HG02943 (cell line): ENCODE data around the gene PDXK.
A peak's percentile ranks its signal among the peaks of the same experiment; 100 is the strongest.

ENCODE experiments used
- ATAC-seq: cut with Tn5 transposase; IDR thresholded peaks from one replicate; pipeline ENCODE4 v1.9.1; 2021; ENCODE audit warnings: mild to moderate bottlenecking, low read depth, moderate library complexity; ENCODE audit not compliant: unreplicated experiment

The PDXK gene

GRCh38 chr21:43721206-43721605 is 2.3 kb downstream of the PDXK start:
- ATAC-seq = no peak

GRCh38 chr21:43721939-43722338 is 3.0 kb downstream of the PDXK start:
- no peak for ATAC-seq

GRCh38 chr21:43723648-43724047 is 4.7 kb downstream of the PDXK start:
- no peak for ATAC-seq

- ATAC-seq = no peak
Observed at GRCh38 chr21:43726686-43727518, 8.0 kb downstream of the PDXK start.

GRCh38 chr21:43727519-43728153 is 8.7 kb downstream of the PDXK start:
- ATAC-seq = no peak

GRCh38 chr21:43728154-43728466 is 9.2 kb downstream of the PDXK start:
- ATAC-seq = peak; percentile 9

- peak; percentile 56 for ATAC-seq
Observed at GRCh38 chr21:43728467-43729390, 9.8 kb downstream of the PDXK start.

- ATAC-seq = no peak
Observed at GRCh38 chr21:43731476-43731875, 12.5 kb downstream of the PDXK start.

GRCh38 chr21:43731891-43732711 is 13.2 kb downstream of the PDXK start:
- ATAC-seq = no peak

- ATAC-seq = no peak
Observed at GRCh38 chr21:43733060-43733459, 14.1 kb downstream of the PDXK start.

- ATAC-seq = no peak
Observed at GRCh38 chr21:43733529-43734071, 14.7 kb downstream of the PDXK start.

- ATAC-seq = no peak
Observed at GRCh38 chr21:43734131-43734927, 15.4 kb downstream of the PDXK start.

GRCh38 chr21:43734928-43735229 is 15.9 kb downstream of the PDXK start:
- ATAC-seq = no peak

GRCh38 chr21:43735236-43736091 is 16.5 kb downstream of the PDXK start:
- ATAC-seq = no peak

- ATAC-seq = no peak
Observed at GRCh38 chr21:43736224-43736883, 17.4 kb downstream of the PDXK start.

- ATAC-seq = no peak
Observed at GRCh38 chr21:43737158-43737950, 18.4 kb downstream of the PDXK start.
